CD4-positive, alpha-beta T cell treated with Interleukin-17A for 4 hours (primary cell): Measurements from ENCODE around the gene PTPN20.

Experiments
- DNase-seq: peaks from one replicate; pipeline ENCODE4 v3.0.0-alpha.2; 2020; ENCODE audit warnings: mixed read lengths

The PTPN20 gene

GRCh38 chr10:47049056-47049851 lies 138.0 kb downstream of the PTPN20 start:
- DNase-seq = no peak

- DNase-seq = no peak
Observed at GRCh38 chr10:47049906-47050305, 138.7 kb downstream of the PTPN20 start.

GRCh38 chr10:47050618-47051455 lies 139.6 kb downstream of the PTPN20 start:
- DNase-seq = no peak

GRCh38 chr10:47051741-47052238 lies 140.6 kb downstream of the PTPN20 start:
- no peak for DNase-seq
